NOMO-1 treated with DMSO at 0.1 percent for 48 hours (cell line): ENCODE results near the gene CASK.
A peak's percentile ranks its signal among the peaks of the same experiment; 100 is the strongest.

Source experiments
- DNase-seq: peaks from one replicate; lab custom pipeline; 2025; ENCODE audit not compliant: unreplicated experiment; lab: John Stamatoyannopoulos, UW

Gene CASK

GRCh38 chrX:41846714-41847113, 76.6 kb downstream of the CASK start:
- DNase-seq: no peak

- no peak for DNase-seq
These were observed 85.9 kb downstream of the CASK start for GRCh38 chrX:41837270-41837944.

- DNase-seq: no peak
These were observed 94.5 kb downstream of the CASK start for GRCh38 chrX:41828826-41829225.

- no peak for DNase-seq
These were observed 95.5 kb downstream of the CASK start for GRCh38 chrX:41827886-41828285.

- no peak for DNase-seq
These were observed 97.6 kb downstream of the CASK start for GRCh38 chrX:41825796-41826195.

GRCh38 chrX:41824551-41824950, 98.8 kb downstream of the CASK start:
- no peak for DNase-seq

GRCh38 chrX:41823402-41823801, 100.0 kb downstream of the CASK start:
- DNase-seq: no peak

- no peak for DNase-seq
These were observed 100.5 kb downstream of the CASK start for GRCh38 chrX:41822892-41823291.

GRCh38 chrX:41808047-41808446, 115.3 kb downstream of the CASK start:
- DNase-seq: no peak

- DNase-seq: no peak
These were observed 120.4 kb downstream of the CASK start for GRCh38 chrX:41802958-41803357.

GRCh38 chrX:41799661-41800060, 123.7 kb downstream of the CASK start:
- DNase-seq: no peak

- no peak for DNase-seq
These were observed 126.8 kb downstream of the CASK start for GRCh38 chrX:41796577-41796976.

- no peak for DNase-seq
These were observed 127.3 kb downstream of the CASK start for GRCh38 chrX:41796046-41796445.

GRCh38 chrX:41789374-41789773, 134.0 kb downstream of the CASK start:
- no peak for DNase-seq

GRCh38 chrX:41785685-41786084, 137.7 kb downstream of the CASK start:
- no peak for DNase-seq

GRCh38 chrX:41781500-41781899, 141.9 kb downstream of the CASK start:
- peak; percentile 29 for DNase-seq

- DNase-seq: no peak
These were observed 143.4 kb downstream of the CASK start for GRCh38 chrX:41779941-41780340.

GRCh38 chrX:41779030-41779564, 144.3 kb downstream of the CASK start:
- no peak for DNase-seq

GRCh38 chrX:41761702-41762101, 161.7 kb downstream of the CASK start:
- no peak for DNase-seq

GRCh38 chrX:41761169-41761568, 162.2 kb downstream of the CASK start:
- DNase-seq: no peak

GRCh38 chrX:41759817-41760216, 163.5 kb downstream of the CASK start:
- peak; percentile 29 for DNase-seq

GRCh38 chrX:41758401-41758800, 165.0 kb downstream of the CASK start:
- no peak for DNase-seq

GRCh38 chrX:41750716-41751115, 172.6 kb downstream of the CASK start:
- DNase-seq: no peak
